ENCODE data around the gene PAX4. TPM values are rescaled to one million over a fixed set of nuclear protein-coding genes. Genes with fewer than 3 reads are reported as not detected.

Gene PAX4
- total and polyA plus RNA-seq, 2 donors (not counting 3 experiments of a cell fraction or from before 2014, with no cell fraction given) = not detected

- peaks cover 3% of the 10 kb centered on the region for H3K79me2 ChIP-seq (ENCODE audit: control insufficient read depth, insufficient read depth, low read length)
- H2AFZ ChIP-seq (ENCODE audit: low read depth, low read length) = no peak overlapping the region
- intact Hi-C loops (cut with micrococcal nuclease) (no loop called here), dilution Hi-C loops (cut with MboI; ENCODE audit: extremely low pct_ligation_motif_present, low sequenced_read_pairs) (no loop called here)
- CTCF ChIA-PET = no interaction called here
- H3K9me1 ChIP-seq (replicated peaks; ENCODE audit: control insufficient read depth, extremely low read depth, insufficient read depth, low read length) = no peaks in the 10 kb centered on the region
- peaks cover 2 to 11% of the 10 kb centered on the region in 2 experiments for H3K36me3 ChIP-seq (ENCODE audit: control insufficient read depth in 2 of 2, extremely low read depth in 1 of 2, insufficient read depth in 2 of 2, low read length in 2 of 2)
- no TSS peak for BruUV-seq (replicated peaks)
- FAIRE-seq = no peak
- POLR2A ChIA-PET = no interaction called here
- no peaks in the 10 kb centered on the region for H3K27me3 ChIP-seq (ENCODE audit: control insufficient read depth in 2 of 2, insufficient read depth in 2 of 2, low read length in 2 of 2)
- H3K4me1 ChIP-seq (ENCODE audit: control insufficient read depth, extremely low read depth, insufficient read depth, low read length) = peaks cover 15% of the 10 kb centered on the region
- H3K9ac ChIP-seq (replicated peaks; ENCODE audit: extremely low read depth, insufficient read depth, low read length) = no peak overlapping the region
- no peak overlapping the region for H3K27ac ChIP-seq (ENCODE audit: insufficient read depth, low read depth, low read length)
- no peak overlapping the region for H3K4me3 ChIP-seq (replicated peaks in 1 of 3; ENCODE audit: insufficient read depth in 1 of 3, low read depth in 1 of 3, low read length in 3 of 3)
- no peaks in the 10 kb centered on the region for H3K9me3 ChIP-seq (replicated peaks; ENCODE audit: control insufficient read depth, insufficient read depth, low read length)
- no peaks in the 10 kb centered on the region for H4K20me1 ChIP-seq (replicated peaks; ENCODE audit: control insufficient read depth, extremely low read depth, insufficient read depth, low read length)
- no peak for TF ChIP-seq JUN (IDR thresholded peaks at IDR 0.05; ENCODE audit: borderline replicate concordance, insufficient read depth, insufficient read length, low read depth)
- no peak for TF ChIP-seq MAX (IDR thresholded peaks at IDR 0.05; ENCODE audit: insufficient read depth, insufficient read length)
- no peak for TF ChIP-seq FOS (IDR thresholded peaks at IDR 0.05; ENCODE audit: borderline replicate concordance, insufficient read depth, low read length)
- TF ChIP-seq GATA2 (IDR thresholded peaks at IDR 0.05; ENCODE audit: insufficient read depth, insufficient read length, low read depth, low read length) = no peak
- TF ChIP-seq MYC (IDR thresholded peaks at IDR 0.05; ENCODE audit: low read depth, low read length) = no peak
- H3K4me2 ChIP-seq (ENCODE audit: insufficient read depth, low read length) = no peak overlapping the region
- DNase-seq (ENCODE audit: low read depth, low spot score) = no peak
These were observed 26.4 kb downstream of the PAX4 start for GRCh38 chr7:127591591-127591990.

- dilution Hi-C loops (cut with MboI; ENCODE audit: extremely low pct_ligation_motif_present, low sequenced_read_pairs) (no loop called here), intact Hi-C loops (cut with micrococcal nuclease) (no loop called here)
- no peaks in the 10 kb centered on the region for H4K20me1 ChIP-seq (replicated peaks; ENCODE audit: control insufficient read depth, extremely low read depth, insufficient read depth, low read length)
- H3K27me3 ChIP-seq (ENCODE audit: control insufficient read depth in 2 of 2, insufficient read depth in 2 of 2, low read length in 2 of 2) = no peaks in the 10 kb centered on the region
- H3K4me3 ChIP-seq (replicated peaks in 1 of 3; ENCODE audit: insufficient read depth in 1 of 3, low read depth in 1 of 3, low read length in 3 of 3) = no peak overlapping the region
- H3K79me2 ChIP-seq (ENCODE audit: control insufficient read depth, insufficient read depth, low read length) = peaks cover 3% of the 10 kb centered on the region
- FAIRE-seq (no peak), DNase-seq (ENCODE audit: low read depth, low spot score) (no peak)
- H3K9ac ChIP-seq (replicated peaks; ENCODE audit: extremely low read depth, insufficient read depth, low read length) = no peak overlapping the region
- H3K27ac ChIP-seq (ENCODE audit: insufficient read depth, low read depth, low read length) = no peak overlapping the region
- H2AFZ ChIP-seq (ENCODE audit: low read depth, low read length) = no peak overlapping the region
- peaks cover 2 to 11% of the 10 kb centered on the region in 2 experiments for H3K36me3 ChIP-seq (ENCODE audit: control insufficient read depth in 2 of 2, extremely low read depth in 1 of 2, insufficient read depth in 2 of 2, low read length in 2 of 2)
- no peaks in the 10 kb centered on the region for H3K9me1 ChIP-seq (replicated peaks; ENCODE audit: control insufficient read depth, extremely low read depth, insufficient read depth, low read length)
- H3K9me3 ChIP-seq (replicated peaks; ENCODE audit: control insufficient read depth, insufficient read depth, low read length) = no peaks in the 10 kb centered on the region
- peaks cover 15% of the 10 kb centered on the region for H3K4me1 ChIP-seq (ENCODE audit: control insufficient read depth, extremely low read depth, insufficient read depth, low read length)
- POLR2A ChIA-PET = no interaction called here
- BruUV-seq (replicated peaks) = no TSS peak
- TF ChIP-seq MYC (IDR thresholded peaks at IDR 0.05; ENCODE audit: low read depth, low read length) = no peak
- TF ChIP-seq CTCF (IDR thresholded peaks at IDR 0.05; ENCODE audit: extremely low read depth in 1 of 2, insufficient read depth in 1 of 2, low read depth in 1 of 2, low read length in 2 of 2) = no peak
- TF ChIP-seq MAX (IDR thresholded peaks at IDR 0.05; ENCODE audit: insufficient read depth, insufficient read length) = no peak
- TF ChIP-seq FOS (IDR thresholded peaks at IDR 0.05; ENCODE audit: borderline replicate concordance, insufficient read depth, low read length) = no peak
- no peak for TF ChIP-seq POLR2A (IDR thresholded peaks at IDR 0.05; ENCODE audit: low read depth, low read length)
- TF ChIP-seq POLR2AphosphoS5 (IDR thresholded peaks at IDR 0.05; ENCODE audit: insufficient read depth, low read depth, low read length) = no peak
- TF ChIP-seq JUN (IDR thresholded peaks at IDR 0.05; ENCODE audit: borderline replicate concordance, insufficient read depth, insufficient read length, low read depth) = no peak
- TF ChIP-seq EZH2 (IDR thresholded peaks at IDR 0.05; ENCODE audit: borderline replicate concordance, low read depth, low read length, severe bottlenecking) = no peak
- no peak for TF ChIP-seq GATA2 (IDR thresholded peaks at IDR 0.05; ENCODE audit: insufficient read depth, insufficient read length, low read depth, low read length)
- no peak overlapping the region for H3K4me2 ChIP-seq (ENCODE audit: insufficient read depth, low read length)
- CTCF ChIA-PET = no interaction called here
These were observed 26.8 kb downstream of the PAX4 start for GRCh38 chr7:127591189-127591588.

All from endothelial cell of umbilical vein (primary cell).